GM12878 (cell line): Measurements from ENCODE around the gene TBX15.

Experiments used
- BHLHE40 ChIP-seq, 2 experiments: fragments of 450-650 bp in 1 of 2; IDR thresholded peaks; 2 replicates each; pipeline ENCODE4 v1.6.1; 2011 to 2017; ENCODE audit warnings: low read depth in 2 of 2, borderline replicate concordance in 1 of 2, improper control_type of control experiment in 1 of 2, low read length in 1 of 2, mild to moderate bottlenecking in 1 of 2
- CTCF ChIP-seq, 3 experiments: IDR thresholded peaks in 2 of 3; conservative IDR thresholded peaks in 1 of 3; 2 replicates each; pipeline ENCODE4 v1.5.1; 2011; ENCODE audit warnings: low read depth in 3 of 3, low read length in 3 of 3, mild to moderate bottlenecking in 3 of 3, control low read depth in 2 of 3, moderate library complexity in 2 of 3, inconsistent platforms in 1 of 3, mixed read lengths in 1 of 3; ENCODE audit not compliant: control insufficient read depth in 2 of 3, insufficient read depth in 1 of 3; ENCODE audit errors: extremely low read depth in 1 of 3
- POLR2A ChIP-seq: IDR thresholded peaks from 2 replicates; pipeline ENCODE4 v1.6.1; 2011; ENCODE audit warnings: low read depth, mild to moderate bottlenecking, low read length
- SMC3 ChIP-seq: IDR thresholded peaks from 2 replicates; pipeline ENCODE4 v1.6.1; 2011; ENCODE audit warnings: low read length, improper control_type of control experiment, borderline replicate concordance
- USF2 ChIP-seq: IDR thresholded peaks from 2 replicates; pipeline ENCODE4 v1.6.1; 2011; ENCODE audit warnings: low read depth, low read length, improper control_type of control experiment, borderline replicate concordance
- ZNF24 ChIP-seq: fragments of 450-650 bp; IDR thresholded peaks from 2 replicates; pipeline ENCODE4 v1.6.1; 2017; ENCODE audit warnings: antibody characterized with exemption, mild to moderate bottlenecking

GRCh38 chr1:118999348-119000071 is 11.4 kb upstream of the TBX15 start:
- TF ChIP-seq POLR2A (no peak), ZNF24 (no peak), BHLHE40 (IDR thresholded peaks at IDR 0.05; ENCODE audit: borderline replicate concordance in 1 of 2, low read depth in 2 of 2, low read length in 1 of 2) (no peak), SMC3 (no peak), CTCF (IDR thresholded peaks at IDR 0.05 in 2 of 3, conservative IDR thresholded peaks at IDR 0.05 in 1 of 3; ENCODE audit: control insufficient read depth in 2 of 3, extremely low read depth in 1 of 3, insufficient read depth in 1 of 3, low read depth in 3 of 3, low read length in 3 of 3) (no peak), USF2 (no peak)
